ENCODE data around the gene SETBP1. TPM values are rescaled to one million over a fixed set of nuclear protein-coding genes. Genes with fewer than 3 reads are reported as not detected.
A peak's percentile ranks its signal among the peaks of the same experiment; 100 is the strongest.

The SETBP1 gene
- total and polyA plus RNA-seq, 9 of the 15 experiments (the other 6 are each of a cell fraction or from before 2014, with no cell fraction given) = under 0.01 to 0.13 (median 0.04) TPM

- TF ChIP-seq NCOA4 (IDR thresholded peaks at IDR 0.05; ENCODE audit: partially characterized antibody) = no peak
- TF ChIP-seq XRCC5 (IDR thresholded peaks at IDR 0.05; ENCODE audit: low read depth, low read length) = no peak
- TF ChIP-seq MCM3 (IDR thresholded peaks at IDR 0.05) = no peak
- TF ChIP-seq NR3C1 (CRISPR knock-in tag; IDR thresholded peaks at IDR 0.05) = no peak
- no peak for TF ChIP-seq HLTF (IDR thresholded peaks at IDR 0.05)
- no peak for TF ChIP-seq PURB (CRISPR knock-in tag; IDR thresholded peaks at IDR 0.05; ENCODE audit: low read depth)
- peak; percentile 85 for TF ChIP-seq MGA (IDR thresholded peaks at IDR 0.05)
- TF ChIP-seq TFAP4 (CRISPR knock-in tag; IDR thresholded peaks at IDR 0.05; ENCODE audit: borderline replicate concordance) = no peak
- 0 out of 4 replicates have a peak, but pooled peaks of 1 of the 2 experiments have one; percentile 31 for TF ChIP-seq MNT (conservative IDR thresholded peaks at IDR 0.05)
- TF ChIP-seq ADNP (tag; IDR thresholded peaks at IDR 0.05) = no peak
- TF ChIP-seq ZNF586 (CRISPR knock-in tag; conservative IDR thresholded peaks at IDR 0.05) = no peak
These were observed 382.8 kb downstream of the SETBP1 start (continued) for GRCh38 chr18:45063246-45064038.
